ENCODE results near the gene TOMM20L. TPM values are rescaled to one million over a fixed set of nuclear protein-coding genes. Genes with fewer than 3 reads are reported as not detected.

The TOMM20L gene
- total and polyA plus RNA-seq, 3 donors from 2014 or later = 9.8 to 33.1 (median 22.7) TPM

GRCh38 chr14:58362798-58363412 is 32.8 kb upstream of the TOMM20L start:
- Histone ChIP-seq H3K27me3 (no peaks in the 10 kb centered on the region), H3K27ac (no peak overlapping the region), H3K4me1 (no peaks in the 10 kb centered on the region), H3K9me3 (no peaks in the 10 kb centered on the region), H3K36me3 (ENCODE audit: low read depth, missing control alignments) (no peaks in the 10 kb centered on the region), H3K4me3 (no peak overlapping the region)
- DNase-seq = no peak
- intact Hi-C loops (cut with DNase I; ENCODE audit: low total_unique reads) = no loop called here
- TF ChIP-seq POLR2A (IDR thresholded peaks at IDR 0.05) (no peak), CTCF (IDR thresholded peaks at IDR 0.05) (peak in 1 of 3 experiments; percentile 11)
- WGBS, 2 donors = 93 to 98% methylated on average over 3 of the region's 3 CpGs

GRCh38 chr14:58364316-58364715 is 31.4 kb upstream of the TOMM20L start:
- Histone ChIP-seq H3K27ac (no peak overlapping the region), H3K36me3 (ENCODE audit: low read depth, missing control alignments) (no peaks in the 10 kb centered on the region), H3K4me3 (no peak overlapping the region), H3K27me3 (no peaks in the 10 kb centered on the region), H3K9me3 (no peaks in the 10 kb centered on the region), H3K4me1 (no peaks in the 10 kb centered on the region)
- intact Hi-C loops (cut with DNase I; ENCODE audit: low total_unique reads) = no loop called here
- DNase-seq = no peak
- TF ChIP-seq CTCF (IDR thresholded peaks at IDR 0.05) = no peak
- TF ChIP-seq POLR2A (IDR thresholded peaks at IDR 0.05) = no peak
- 88 to 93% methylated on average over 4 of the region's 4 CpGs for WGBS, 2 donors

GRCh38 chr14:58367296-58367695 is 28.4 kb upstream of the TOMM20L start:
- intact Hi-C loops (cut with DNase I; ENCODE audit: low total_unique reads) = no loop called here
- 39 to 64% methylated on average over 3 of the region's 3 CpGs for WGBS, 2 donors

GRCh38 chr14:58368956-58369355 is 26.8 kb upstream of the TOMM20L start:
- TF ChIP-seq CTCF (IDR thresholded peaks at IDR 0.05) (no peak), POLR2A (IDR thresholded peaks at IDR 0.05) (no peak)
- Histone ChIP-seq H3K27ac (peak overlapping the region in 1 of 2 donors; percentile 43), H3K4me3 (no peak overlapping the region), H3K9me3 (no peaks in the 10 kb centered on the region), H3K27me3 (no peaks in the 10 kb centered on the region), H3K4me1 (no peaks in the 10 kb centered on the region), H3K36me3 (ENCODE audit: low read depth, missing control alignments) (no peaks in the 10 kb centered on the region)
- intact Hi-C loops (cut with DNase I; ENCODE audit: low total_unique reads) = no loop called here
- WGBS, 2 donors = 88 to 95% methylated on average over 1 of the region's 1 CpG
- no peak for DNase-seq

More at GRCh38 chr14:58367296-58367695, 28.4 kb upstream of the TOMM20L start:
- Histone ChIP-seq H3K4me1 (no peaks in the 10 kb centered on the region), H3K27ac (peak overlapping the region in 1 of 2 donors; percentile 43), H3K9me3 (no peaks in the 10 kb centered on the region), H3K27me3 (no peaks in the 10 kb centered on the region), H3K36me3 (ENCODE audit: low read depth, missing control alignments) (no peaks in the 10 kb centered on the region), H3K4me3 (no peak overlapping the region)
- TF ChIP-seq CTCF (IDR thresholded peaks at IDR 0.05) = no peak
- TF ChIP-seq POLR2A (IDR thresholded peaks at IDR 0.05) = no peak
- DNase-seq = peak; percentile 86

- Histone ChIP-seq H3K4me3 (no peak overlapping the region), H3K36me3 (ENCODE audit: low read depth, missing control alignments) (no peaks in the 10 kb centered on the region)
Measured at GRCh38 chr14:58376791-58377190, 18.9 kb upstream of the TOMM20L start.

More at GRCh38 chr14:58376791-58377190, 18.9 kb upstream of the TOMM20L start:
- no peak for TF ChIP-seq POLR2A (IDR thresholded peaks at IDR 0.05)
- no peak for TF ChIP-seq CTCF (IDR thresholded peaks at IDR 0.05)
- H3K27me3 ChIP-seq = no peaks in the 10 kb centered on the region
- H3K27ac ChIP-seq = no peak overlapping the region
- no peaks in the 10 kb centered on the region for H3K9me3 ChIP-seq
- no peak for DNase-seq
- intact Hi-C loops (cut with DNase I; ENCODE audit: low total_unique reads) = no loop called here
- H3K4me1 ChIP-seq = no peaks in the 10 kb centered on the region

Measured in testis (tissue), 3 donors.